ENCODE measurements around the gene PPFIA3.

GRCh38 chr19:49127674-49128544 is 8.6 kb downstream of the PPFIA3 start:
- TF ChIP-seq CTCF (IDR thresholded peaks at IDR 0.05) = peak in 3 of 5 experiments; percentile 13 to 44 (median 29)
- TF ChIP-seq POLR2A (IDR thresholded peaks at IDR 0.05) = no peak
- peak in 1 of 2 donors; percentile 45 for TF ChIP-seq EP300 (IDR thresholded peaks at IDR 0.05)

All from tibial nerve (tissue), 4 donors.